GM12801 (cell line): ENCODE measurements around the gene KIAA0930.

Source experiments
- CTCF ChIP-seq: IDR thresholded peaks from one replicate; pipeline ENCODE4 v1.5.1; 2011; ENCODE audit warnings: control low read depth; ENCODE audit not compliant: insufficient read length; ENCODE audit errors: extremely low read depth

KIAA0930 gene

GRCh38 chr22:45208696-45208992, 32.0 kb downstream of the KIAA0930 start:
- no peak for TF ChIP-seq CTCF

- no peak for TF ChIP-seq CTCF
These were observed 32.6 kb downstream of the KIAA0930 start for GRCh38 chr22:45207981-45208664.

GRCh38 chr22:45207533-45207932, 33.2 kb downstream of the KIAA0930 start:
- TF ChIP-seq CTCF = no peak

GRCh38 chr22:45206233-45206632, 34.5 kb downstream of the KIAA0930 start:
- no peak for TF ChIP-seq CTCF

GRCh38 chr22:45205276-45205925, 35.3 kb downstream of the KIAA0930 start:
- no peak for TF ChIP-seq CTCF

- TF ChIP-seq CTCF = no peak
These were observed 35.9 kb downstream of the KIAA0930 start for GRCh38 chr22:45204819-45205218.

GRCh38 chr22:45204241-45204640, 36.5 kb downstream of the KIAA0930 start:
- TF ChIP-seq CTCF = no peak
